ENCODE measurements around the gene GAS2L1.

The GAS2L1 gene

GRCh38 chr22:29325785-29326315 is 19.4 kb downstream of the GAS2L1 start:
- DNase-seq (ENCODE audit: low read depth in 2 of 3, low spot score in 1 of 3): no peak

- no peak for DNase-seq (ENCODE audit: low read depth in 2 of 3, low spot score in 1 of 3)
Measured at GRCh38 chr22:29326481-29326880, 20.0 kb downstream of the GAS2L1 start.

- DNase-seq (ENCODE audit: low read depth in 2 of 3, low spot score in 1 of 3): no peak
Measured at GRCh38 chr22:29327089-29327764, 20.8 kb downstream of the GAS2L1 start.

GRCh38 chr22:29328055-29328454 is 21.6 kb downstream of the GAS2L1 start:
- DNase-seq (ENCODE audit: low read depth in 2 of 3, low spot score in 1 of 3): no peak

GRCh38 chr22:29328566-29329500 is 22.4 kb downstream of the GAS2L1 start:
- DNase-seq (ENCODE audit: low read depth in 2 of 3, low spot score in 1 of 3): no peak

- DNase-seq (ENCODE audit: low read depth in 2 of 3, low spot score in 1 of 3): no peak
Measured at GRCh38 chr22:29329581-29329980, 23.1 kb downstream of the GAS2L1 start.

- DNase-seq (ENCODE audit: low read depth in 2 of 3, low spot score in 1 of 3): no peak
Measured at GRCh38 chr22:29330291-29330690, 23.8 kb downstream of the GAS2L1 start.

- no peak for DNase-seq (ENCODE audit: low read depth in 2 of 3, low spot score in 1 of 3)
Measured at GRCh38 chr22:29330753-29331152, 24.3 kb downstream of the GAS2L1 start.

- DNase-seq (ENCODE audit: low read depth in 2 of 3, low spot score in 1 of 3): no peak
Measured at GRCh38 chr22:29331213-29331612, 24.8 kb downstream of the GAS2L1 start.

GRCh38 chr22:29331658-29332300 is 25.3 kb downstream of the GAS2L1 start:
- no peak for DNase-seq (ENCODE audit: low read depth in 2 of 3, low spot score in 1 of 3)

- no peak for DNase-seq (ENCODE audit: low read depth in 2 of 3, low spot score in 1 of 3)
Measured at GRCh38 chr22:29332886-29333496, 26.5 kb downstream of the GAS2L1 start.

- DNase-seq (ENCODE audit: low read depth in 2 of 3, low spot score in 1 of 3): no peak
Measured at GRCh38 chr22:29334148-29334547, 27.7 kb downstream of the GAS2L1 start.

GRCh38 chr22:29334696-29335344 is 28.4 kb downstream of the GAS2L1 start:
- no peak for DNase-seq (ENCODE audit: low read depth in 2 of 3, low spot score in 1 of 3)

- no peak for DNase-seq (ENCODE audit: low read depth in 2 of 3, low spot score in 1 of 3)
Measured at GRCh38 chr22:29335656-29336055, 29.2 kb downstream of the GAS2L1 start.

GRCh38 chr22:29336751-29337490 is 30.5 kb downstream of the GAS2L1 start:
- no peak for DNase-seq (ENCODE audit: low read depth in 2 of 3, low spot score in 1 of 3)

- DNase-seq (ENCODE audit: low read depth in 2 of 3, low spot score in 1 of 3): no peak
Measured at GRCh38 chr22:29337631-29338284, 31.3 kb downstream of the GAS2L1 start.

GRCh38 chr22:29338398-29338797 is 31.9 kb downstream of the GAS2L1 start:
- DNase-seq (ENCODE audit: low read depth in 2 of 3, low spot score in 1 of 3): no peak

- no peak for DNase-seq (ENCODE audit: low read depth in 2 of 3, low spot score in 1 of 3)
Measured at GRCh38 chr22:29339381-29340235, 33.2 kb downstream of the GAS2L1 start.

- no peak for DNase-seq (ENCODE audit: low read depth in 2 of 3, low spot score in 1 of 3)
Measured at GRCh38 chr22:29340566-29340965, 34.1 kb downstream of the GAS2L1 start.

Data from stimulated activated CD4-positive, alpha-beta T cell treated with anti-CD3 and anti-CD28 coated beads, Interleukin-12 subunit alpha, Interleukin-12 subunit beta, amount 100 ng/mL, for 48 hours (primary cell).